ENCODE data around the gene SCAPER.
"Not testable (repeated sequence)": the region's sequence is repeated elsewhere in the genome, so short reads cannot be mapped to it uniquely, and the experiment has no call there.

Gene SCAPER

GRCh38 chr15:76576523-76577279 lies 328.4 kb downstream of the SCAPER start:
- DNase-seq (ENCODE audit: low read depth), result peak; percentile 82

GRCh38 chr15:76575679-76576078 lies 329.5 kb downstream of the SCAPER start:
- DNase-seq (ENCODE audit: low read depth), result no peak

GRCh38 chr15:76575274-76575673 lies 329.9 kb downstream of the SCAPER start:
- no peak for DNase-seq (ENCODE audit: low read depth)

- DNase-seq (ENCODE audit: low read depth), result no peak
Observed at GRCh38 chr15:76572983-76573314, 332.2 kb downstream of the SCAPER start.

GRCh38 chr15:76566276-76566675 lies 338.9 kb downstream of the SCAPER start:
- peak; percentile 49 for DNase-seq (ENCODE audit: low read depth)

GRCh38 chr15:76565366-76565765 lies 339.8 kb downstream of the SCAPER start:
- no peak for DNase-seq (ENCODE audit: low read depth)

- no peak for DNase-seq (ENCODE audit: low read depth)
Observed at GRCh38 chr15:76555247-76555646, 349.9 kb downstream of the SCAPER start.

- no peak for DNase-seq (ENCODE audit: low read depth)
Observed at GRCh38 chr15:76553564-76553963, 351.6 kb downstream of the SCAPER start.

GRCh38 chr15:76553102-76553501 lies 352.0 kb downstream of the SCAPER start:
- DNase-seq (ENCODE audit: low read depth), result no peak

- no peak for DNase-seq (ENCODE audit: low read depth)
Observed at GRCh38 chr15:76546805-76547204, 358.3 kb downstream of the SCAPER start.

GRCh38 chr15:76533995-76534394 lies 371.1 kb downstream of the SCAPER start:
- no peak for DNase-seq (ENCODE audit: low read depth)

GRCh38 chr15:76533060-76533820 lies 371.9 kb downstream of the SCAPER start:
- DNase-seq (ENCODE audit: low read depth), result peak; percentile 19

GRCh38 chr15:76529911-76530310 lies 375.2 kb downstream of the SCAPER start:
- no peak for DNase-seq (ENCODE audit: low read depth)

- DNase-seq (ENCODE audit: low read depth), result no peak
Observed at GRCh38 chr15:76526111-76526510, 379.0 kb downstream of the SCAPER start.

- DNase-seq (ENCODE audit: low read depth), result no peak
Observed at GRCh38 chr15:76517910-76518309, 387.2 kb downstream of the SCAPER start.

GRCh38 chr15:76514282-76514681 lies 390.9 kb downstream of the SCAPER start:
- no peak for DNase-seq (ENCODE audit: low read depth)

- no peak for DNase-seq (ENCODE audit: low read depth)
Observed at GRCh38 chr15:76512971-76513370, 392.2 kb downstream of the SCAPER start.

- DNase-seq (ENCODE audit: low read depth), result not testable (repeated sequence)
Observed at GRCh38 chr15:76510663-76511062, 394.5 kb downstream of the SCAPER start.

GRCh38 chr15:76503804-76504203 lies 401.3 kb downstream of the SCAPER start:
- no peak for DNase-seq (ENCODE audit: low read depth)

- no peak for DNase-seq (ENCODE audit: low read depth)
Observed at GRCh38 chr15:76503121-76503520, 402.0 kb downstream of the SCAPER start.

GRCh38 chr15:76502678-76503077 lies 402.5 kb downstream of the SCAPER start:
- DNase-seq (ENCODE audit: low read depth), result no peak

- DNase-seq (ENCODE audit: low read depth), result not testable (repeated sequence)
Observed at GRCh38 chr15:76502185-76502584, 403.0 kb downstream of the SCAPER start.

- no peak for DNase-seq (ENCODE audit: low read depth)
Observed at GRCh38 chr15:76501726-76502125, 403.4 kb downstream of the SCAPER start.

- DNase-seq (ENCODE audit: low read depth), result no peak
Observed at GRCh38 chr15:76501011-76501410, 404.1 kb downstream of the SCAPER start.
